H1 (cell line): ENCODE data around the gene TLR10. TPM values are rescaled to one million over a fixed set of nuclear protein-coding genes. Genes with fewer than 3 reads are reported as not detected.

Experiments
- CTCF ChIA-PET: fragments of 300-600 bp; sonication (Branson Sonifier 250); formaldehyde crosslinking; loops from one replicate; lab custom pipeline; 2021; ENCODE audit not compliant: partially characterized antibody; lab: Charles Lee
- POLR2A ChIA-PET: fragments of 300-600 bp; sonication (Branson Sonifier 250); formaldehyde crosslinking; loops from one replicate; lab custom pipeline; 2021; ENCODE audit warnings: inconsistent platforms; ENCODE audit not compliant: partially characterized antibody; lab: Charles Lee
- DNase-seq, 2 experiments: peaks; one replicate each; pipeline versions ENCODE4 v3.0.0 to v3.0.0-alpha.2; 2010 to 2022; ENCODE audit warnings: low spot score in 2 of 2, low read depth in 1 of 2, mixed read lengths in 1 of 2
- FAIRE-seq: peaks from 2 replicates; lab custom pipeline; 2011; peaks lifted over from hg19 to GRCh38; lab: Jason Lieb, UNC
- H2AFZ ChIP-seq: 2 replicates; pipeline ENCODE4 v1.8.1; 2012; ENCODE audit warnings: low read length, inconsistent platforms
- H2AK5ac ChIP-seq: 2 replicates; pipeline ENCODE4 v1.6.1; 2013; ENCODE audit warnings: low read depth, low read length
- H2BK120ac ChIP-seq: replicated peaks from 2 replicates; pipeline ENCODE3; 2013; ENCODE audit warnings: low read depth, low read length, inconsistent platforms
- H2BK12ac ChIP-seq: 2 replicates; pipeline ENCODE4 v1.6.1; 2013; ENCODE audit warnings: low read depth, low read length
- H2BK15ac ChIP-seq: 2 replicates; pipeline ENCODE4 v1.6.1; 2013; ENCODE audit warnings: low read length
- H2BK20ac ChIP-seq: 2 replicates; pipeline ENCODE4 v1.6.1; 2013; ENCODE audit warnings: low read length
- H2BK5ac ChIP-seq: 2 replicates; pipeline ENCODE4 v1.6.1; 2013; ENCODE audit warnings: low read depth, low read length
- H3K14ac ChIP-seq: 2 replicates; pipeline ENCODE4 v1.6.1; 2013; ENCODE audit warnings: inconsistent platforms; ENCODE audit not compliant: insufficient read length
- H3K18ac ChIP-seq: 2 replicates; pipeline ENCODE4 v1.6.1; 2013; ENCODE audit warnings: low read length; ENCODE audit errors: extremely low read depth
- H3K23ac ChIP-seq: 2 replicates; pipeline ENCODE4 v1.6.1; 2013; ENCODE audit warnings: inconsistent platforms; ENCODE audit not compliant: insufficient read length
- H3K23me2 ChIP-seq: 2 replicates; pipeline ENCODE4 v1.6.1; 2013; ENCODE audit warnings: low read depth, low read length
- H3K27ac ChIP-seq: 2 replicates; pipeline ENCODE4 v1.6.1; 2011; ENCODE audit warnings: low read depth, low read length, inconsistent platforms
- H3K27me3 ChIP-seq, 4 experiments: replicated peaks in 1 of 4; 1 replicate in 1 of 4; 2 replicates in 3 of 4; pipeline versions ENCODE4 v1.6.1 to v1.8.1; 2011 to 2013; ENCODE audit warnings: low read length in 3 of 4, mild to moderate bottlenecking in 3 of 4, inconsistent platforms in 2 of 4, mixed read lengths in 2 of 4, moderate library complexity in 1 of 4; ENCODE audit not compliant: control insufficient read depth in 3 of 4, insufficient read depth in 3 of 4; ENCODE audit errors: extremely low read depth in 1 of 4
- H3K36me3 ChIP-seq, 4 experiments: 2 replicates each; pipeline versions ENCODE4 v1.6.1 to v1.8.1; 2011 to 2013; ENCODE audit warnings: mild to moderate bottlenecking in 4 of 4, low read length in 3 of 4, moderate library complexity in 2 of 4, control low read depth in 1 of 4, inconsistent platforms in 1 of 4; ENCODE audit not compliant: insufficient read depth in 4 of 4, control insufficient read depth in 2 of 4
- H3K4ac ChIP-seq: replicated peaks from 2 replicates; pipeline ENCODE3; 2013; ENCODE audit warnings: low read length, low read depth, mixed read lengths, inconsistent platforms; ENCODE audit not compliant: insufficient read length
- H3K4me1 ChIP-seq, 4 experiments: replicated peaks in 1 of 4; 1 replicate in 1 of 4; 2 replicates in 3 of 4; pipeline versions ENCODE4 v1.6.1 to v1.8.1; 2011 to 2013; ENCODE audit warnings: low read length in 3 of 4, inconsistent platforms in 2 of 4, mixed read lengths in 1 of 4; ENCODE audit not compliant: insufficient read depth in 4 of 4, control insufficient read depth in 3 of 4
- H3K4me2 ChIP-seq, 2 experiments: 2 replicates each; pipeline versions ENCODE4 v1.6.1 to v1.8.1; 2011 to 2013; ENCODE audit warnings: low read depth in 2 of 2, low read length in 2 of 2, control low read depth in 1 of 2, inconsistent platforms in 1 of 2, mild to moderate bottlenecking in 1 of 2; ENCODE audit not compliant: insufficient read depth in 1 of 2
- H3K4me3 ChIP-seq, 4 experiments: fragments of 200-600, 300-600 bp in 1 of 4; sonication (generic), shearing (Covaris generic), sonication (Bioruptor Twin) in 1 of 4; 2 replicates each; pipeline versions ENCODE4 v1.5.1 to v1.8.1; 2011 to 2016; ENCODE audit warnings: low read length in 4 of 4, low read depth in 3 of 4, control low read depth in 2 of 4, inconsistent platforms in 2 of 4, mild to moderate bottlenecking in 2 of 4, mixed read lengths in 1 of 4, moderate library complexity in 1 of 4; ENCODE audit not compliant: insufficient read depth in 2 of 4; ENCODE audit errors: extremely low read depth in 1 of 4
- H3K56ac ChIP-seq: replicated peaks from 2 replicates; pipeline ENCODE3; 2013; ENCODE audit warnings: low read depth, mild to moderate bottlenecking, mixed read lengths, low read length, inconsistent platforms; ENCODE audit not compliant: insufficient read length
- H3K79me1 ChIP-seq: 2 replicates; pipeline ENCODE4 v1.6.1; 2013; ENCODE audit warnings: low read depth, low read length, control low read depth
- H3K79me2 ChIP-seq, 2 experiments: 2 replicates each; pipeline versions ENCODE4 v1.6.1 to v1.8.1; 2012 to 2013; ENCODE audit warnings: low read length in 2 of 2, mild to moderate bottlenecking in 2 of 2, inconsistent platforms in 1 of 2; ENCODE audit not compliant: insufficient read depth in 2 of 2, control insufficient read depth in 1 of 2
- H3K9ac ChIP-seq, 4 experiments: replicated peaks in 1 of 4; 1 replicate in 1 of 4; 2 replicates in 3 of 4; pipeline versions ENCODE4 v1.6.1 to v1.8.1; 2011 to 2013; ENCODE audit warnings: low read depth in 3 of 4, low read length in 3 of 4, control low read depth in 2 of 4, mild to moderate bottlenecking in 2 of 4, moderate library complexity in 2 of 4, inconsistent platforms in 1 of 4; ENCODE audit errors: extremely low read depth in 1 of 4
- H3K9me3 ChIP-seq, 2 experiments: 2 replicates each; pipeline versions ENCODE4 v1.6.1 to v1.8.1; 2012 to 2013; ENCODE audit warnings: mild to moderate bottlenecking in 2 of 2, moderate library complexity in 2 of 2, control low read depth in 1 of 2, inconsistent platforms in 1 of 2, low read depth in 1 of 2, low read length in 1 of 2, mixed read lengths in 1 of 2; ENCODE audit not compliant: insufficient read depth in 2 of 2
- H4K20me1 ChIP-seq, 2 experiments: replicated peaks in 1 of 2; 2 replicates each; pipeline versions ENCODE3 to v1.8.1; 2011 to 2013; ENCODE audit warnings: inconsistent platforms in 2 of 2, low read length in 2 of 2, mild to moderate bottlenecking in 1 of 2; ENCODE audit not compliant: insufficient read depth in 2 of 2, control insufficient read depth in 1 of 2
- H4K5ac ChIP-seq: 2 replicates; pipeline ENCODE4 v1.6.1; 2013; ENCODE audit warnings: low read length, low read depth, mixed read lengths, inconsistent platforms; ENCODE audit not compliant: insufficient read length
- H4K8ac ChIP-seq: 2 replicates; pipeline ENCODE4 v1.8.0; 2013; ENCODE audit warnings: mild to moderate bottlenecking, moderate library complexity, low read length, inconsistent platforms; ENCODE audit not compliant: insufficient read depth; ENCODE audit errors: extremely low read depth
- H4K91ac ChIP-seq: replicated peaks from 2 replicates; pipeline ENCODE3; 2013; ENCODE audit warnings: low read length, mixed read lengths, inconsistent platforms; ENCODE audit not compliant: insufficient read length
- CHD2 ChIP-seq: IDR thresholded peaks from 2 replicates; pipeline ENCODE4 v1.6.1; 2012; ENCODE audit warnings: low read length, improper control_type of control experiment
- E2F6 ChIP-seq: IDR thresholded peaks from 2 replicates; pipeline ENCODE4 v1.6.1; 2012; ENCODE audit warnings: inconsistent platforms
- EP300 ChIP-seq, 2 experiments: IDR thresholded peaks; 1 replicate in 1 of 2; 2 replicates in 1 of 2; pipeline ENCODE4 v1.6.1; 2011 to 2012; ENCODE audit warnings: low read depth in 2 of 2, low read length in 2 of 2, mild to moderate bottlenecking in 2 of 2, borderline replicate concordance in 1 of 2, inconsistent platforms in 1 of 2, moderate library complexity in 1 of 2
- GTF2F1 ChIP-seq: IDR thresholded peaks from 2 replicates; pipeline ENCODE4 v1.6.1; 2012; ENCODE audit warnings: low read depth, low read length, improper control_type of control experiment, borderline replicate concordance
- HDAC6 ChIP-seq: IDR thresholded peaks from one replicate; pipeline ENCODE4 v1.7.1; 2012; ENCODE audit warnings: low read depth, mild to moderate bottlenecking, inconsistent platforms, low read length, moderate library complexity
- KDM5A ChIP-seq: fragments of 200-600 bp; IDR thresholded peaks from 2 replicates; pipeline ENCODE4 v1.7.1; 2012; ENCODE audit warnings: mild to moderate bottlenecking, low read length, inconsistent platforms, mixed read lengths
- MAX ChIP-seq: IDR thresholded peaks from 2 replicates; pipeline ENCODE4 v1.6.1; 2012; ENCODE audit warnings: inconsistent platforms
- NRF1 ChIP-seq: IDR thresholded peaks from 2 replicates; pipeline ENCODE4 v1.6.1; 2011; ENCODE audit warnings: mild to moderate bottlenecking, low read depth, low read length, improper control_type of control experiment
- POU5F1 ChIP-seq: IDR thresholded peaks from 2 replicates; pipeline ENCODE4 v1.6.1; 2011; ENCODE audit warnings: low read depth, mild to moderate bottlenecking, low read length, moderate library complexity
- RXRA ChIP-seq: IDR thresholded peaks from 2 replicates; pipeline ENCODE4 v1.6.1; 2011; ENCODE audit warnings: low read depth, mild to moderate bottlenecking, low read length, moderate library complexity; ENCODE audit not compliant: insufficient read depth
- SIN3A ChIP-seq, 2 experiments: IDR thresholded peaks in 1 of 2; conservative IDR thresholded peaks in 1 of 2; 2 replicates each; pipeline ENCODE4 v1.6.1; 2011 to 2012; ENCODE audit warnings: low read length in 2 of 2, improper control_type of control experiment in 1 of 2, low read depth in 1 of 2, mild to moderate bottlenecking in 1 of 2
- TAF7 ChIP-seq: optimal IDR thresholded peaks from 2 replicates; pipeline ENCODE3; 2011; ENCODE audit warnings: low read depth, mild to moderate bottlenecking, inconsistent platforms, low read length, moderate library complexity, borderline replicate concordance
- WGBS, 2 experiments: shearing (Covaris generic) in 1 of 2; methylation state at CpG; one replicate each; pipeline versions ENCODE4 v1.1.6 to v1.1.7; 2013 to 2015; ENCODE audit warnings: low lambda C conversion rate in 2 of 2, mixed read lengths in 2 of 2, inconsistent platforms in 1 of 2, low coverage in 1 of 2, missing lambda C conversion rate in 1 of 2; ENCODE audit not compliant: insufficient replicate concordance in 2 of 2, insufficient coverage in 1 of 2, insufficient read length in 1 of 2; ENCODE audit errors: extremely low coverage in 1 of 2, missing lambda C conversion rate in 1 of 2; 5-methylcytosine and 5-hydroxymethylcytosine counted together
- polyA plus RNA-seq, 7 experiments: library from polyadenylated mRNA; depleted of rRNA in 3 of 7; stranded (reverse) in 5 of 7; unstranded in 2 of 7; fragments of >200 nt in 5 of 7; fragments of 200-250 nt in 2 of 7; gene quantifications; 1 replicate in 5 of 7; 2 replicates in 1 of 7; 4 replicates in 1 of 7; pipeline versions ENCODE4 v1.2.1 to v1.2.3, GENCODE V29; 2011 to 2013; ENCODE audit warnings: missing spikeins in 2 of 7, mixed read lengths in 2 of 7
- total RNA-seq: library from RNA; stranded (reverse); fragmentation: NEBNext Ultra II Directional; extraction: Animal tissue kit (Norgen Biotek cat#: 25700); gene quantifications from 2 replicates; pipeline ENCODE4 v1.2.1, GENCODE V29; 2021

The TLR10 gene
- total and polyA plus RNA-seq, 2 of the 8 experiments (the other 6 are each of a cell fraction or from before 2014, with no cell fraction given), result not detected

GRCh38 chr4:38775326-38775725 is 7.5 kb downstream of the TLR10 start:
- 64% methylated on average over 2 of the region's 2 CpGs; no CpG with 5 or more reads in 1 of the 2 experiments for WGBS, 2 experiments
- Histone ChIP-seq H3K9ac (no peak overlapping the region), H3K4me2 (no peak overlapping the region), H2AFZ (no peak overlapping the region), H3K27me3 (no peaks in the 10 kb centered on the region), H3K9me3 (no peaks in the 10 kb centered on the region), H2BK15ac (no peak overlapping the region), H2BK120ac (no peak overlapping the region), H4K5ac (no peak overlapping the region), H2BK5ac (no peak overlapping the region), H2AK5ac (no peak overlapping the region), H3K4me1 (no peaks in the 10 kb centered on the region), H4K91ac (no peak overlapping the region), H2BK12ac (no peak overlapping the region), H4K20me1 (no peaks in the 10 kb centered on the region), H3K18ac (no peak overlapping the region), H3K79me2 (no peaks in the 10 kb centered on the region), H4K8ac (no peak overlapping the region), H3K23ac (no peak overlapping the region), H3K4ac (no peak overlapping the region), H2BK20ac (no peak overlapping the region), H3K4me3 (no peak overlapping the region), H3K27ac (no peak overlapping the region), H3K79me1 (no peaks in the 10 kb centered on the region), H3K14ac (no peak overlapping the region), H3K56ac (no peak overlapping the region), H3K36me3 (no peaks in the 10 kb centered on the region), H3K23me2 (no peaks in the 10 kb centered on the region)
- no peak for TF ChIP-seq RXRA
- TF ChIP-seq NRF1, result no peak
- no peak for TF ChIP-seq GTF2F1
- TF ChIP-seq KDM5A, result no peak
- no peak for TF ChIP-seq MAX
- no peak for TF ChIP-seq SIN3A (conservative IDR thresholded peaks at IDR 0.05 in 1 of 2, IDR thresholded peaks at IDR 0.05 in 1 of 2; ENCODE audit: low read depth in 1 of 2, low read length in 2 of 2)
- TF ChIP-seq TAF7, result no peak
- no peak for TF ChIP-seq HDAC6
- no peak for TF ChIP-seq E2F6
- no peak for TF ChIP-seq POU5F1
- no peak for TF ChIP-seq EP300 (IDR thresholded peaks at IDR 0.05; ENCODE audit: borderline replicate concordance in 1 of 2, low read depth in 2 of 2, low read length in 2 of 2)
- no peak for TF ChIP-seq CHD2
- FAIRE-seq, result no peak
- ChIA-PET POLR2A (no interaction called here), CTCF (interaction anchor here (0.5 to 1.5 kb wide), 3 partner anchors 16 to 570 kb away, joined by 3 to 4 read pairs (median 4); no protein-coding TSS in a partner anchor)
- DNase-seq, result no peak
